RCC 7860 (cell line): ENCODE measurements around the gene ZNF488.
"Not testable (repeated sequence)": the region's sequence is repeated elsewhere in the genome, so short reads cannot be mapped to it uniquely, and the experiment has no call there.

Source experiments
- DNase-seq: peaks from one replicate; pipeline ENCODE4 v3.0.0-alpha.2; 2015; ENCODE audit warnings: low spot score
- FAIRE-seq: peaks from 2 replicates; lab custom pipeline; 2012; peaks lifted over from hg19 to GRCh38; lab: Jason Lieb, UNC

Gene ZNF488

DNA sequence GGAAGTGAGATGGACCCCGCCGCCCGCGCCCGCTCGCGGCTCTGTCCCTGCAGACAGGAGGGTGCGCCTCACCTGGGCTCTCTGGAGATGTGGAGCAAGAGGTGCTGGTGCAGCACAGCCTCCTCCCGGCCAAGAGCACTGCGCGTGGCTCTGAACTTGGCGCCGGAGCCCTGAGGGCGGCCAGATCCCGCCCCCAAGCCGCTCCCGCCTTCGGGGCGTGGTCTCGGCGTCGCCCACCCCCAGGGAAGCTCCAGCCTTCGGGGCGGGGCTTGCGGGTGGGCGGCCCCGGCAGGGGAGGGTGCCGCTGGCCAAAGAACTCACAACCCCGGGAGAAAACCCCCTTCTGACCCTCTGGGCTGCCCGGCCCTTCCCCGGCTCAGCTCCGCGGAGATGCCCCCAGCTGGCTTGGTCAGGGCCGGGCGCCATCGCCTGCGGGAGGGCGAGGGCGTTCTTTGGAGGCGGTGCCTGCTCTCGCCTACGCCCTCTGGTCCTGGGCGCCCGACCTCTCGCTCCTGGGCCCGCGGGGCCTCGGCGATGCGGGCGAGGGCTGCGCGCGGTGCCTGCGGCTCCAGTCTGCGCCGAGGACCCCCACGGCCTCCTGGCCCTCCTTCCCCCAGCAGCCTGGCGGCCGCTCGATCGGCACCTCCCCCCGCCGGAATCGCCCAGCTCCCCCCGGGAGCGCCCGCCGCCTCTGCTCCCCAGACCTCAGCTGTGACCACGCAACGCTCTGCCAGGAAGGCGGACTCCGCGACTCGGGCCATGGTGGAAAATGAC lies at the start of gene ZNF488:
Gene ZNF488, minus strand, starts transcription at position 146 of the 774 bp plus-strand sequence. CDS start 15,464 bp downstream, outside the sequence.
- FAIRE-seq: no peak
- peak; percentile 70 for DNase-seq

- DNase-seq (no peak), FAIRE-seq (no peak)
Measured at GRCh38 chr10:47425813-47426419, 41.8 kb upstream of the ZNF488 start.

DNA sequence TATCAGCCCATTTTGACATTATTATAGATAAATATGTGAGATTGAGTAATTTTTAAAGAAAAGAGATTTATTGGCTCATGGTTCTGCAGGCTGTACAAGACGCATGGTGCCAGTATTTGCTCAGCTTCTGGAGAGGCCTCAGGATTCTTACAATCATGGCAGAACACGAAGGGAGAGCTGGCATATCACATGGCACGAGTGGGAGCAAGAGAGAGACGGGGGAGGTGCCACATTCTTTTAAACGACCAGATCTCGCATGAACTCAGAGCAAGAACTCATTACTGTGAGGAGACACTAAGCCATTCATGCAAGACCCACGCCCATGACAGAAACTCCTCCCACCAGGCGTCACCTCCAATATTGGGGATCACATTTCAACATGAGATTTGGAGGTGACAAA lies 40.1 kb upstream of the ZNF488 start:
- DNase-seq (no peak), FAIRE-seq (no peak)

DNA sequence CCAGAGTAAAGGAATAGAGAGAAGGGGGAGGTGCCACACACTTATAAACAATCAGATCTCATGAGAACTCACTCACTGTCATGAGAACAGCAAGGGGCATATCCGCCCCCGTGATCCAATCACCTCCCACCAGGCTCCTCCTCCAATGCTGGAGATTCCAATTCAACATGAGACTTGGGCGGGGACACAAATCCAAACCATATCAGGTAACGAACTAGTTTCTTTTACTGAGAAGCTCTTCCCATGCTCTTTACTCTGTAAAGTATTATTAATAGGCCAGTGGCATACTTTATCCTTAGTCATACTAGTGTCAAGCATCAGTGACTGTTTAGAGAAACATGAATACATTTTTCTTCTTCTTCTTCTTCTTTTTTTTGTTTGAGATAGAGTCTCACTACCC lies 39.4 kb upstream of the ZNF488 start:
- FAIRE-seq (no peak), DNase-seq (no peak)

GRCh38 chr10:47421057-47421952 lies 37.2 kb upstream of the ZNF488 start:
- FAIRE-seq: no peak
- DNase-seq: peak; percentile 74

GRCh38 chr10:47420305-47421056 lies 36.4 kb upstream of the ZNF488 start:
- DNase-seq: no peak
- no peak for FAIRE-seq

GRCh38 chr10:47419421-47419820 lies 35.3 kb upstream of the ZNF488 start:
- DNase-seq (no peak), FAIRE-seq (no peak)

- DNase-seq (no peak), FAIRE-seq (no peak)
Measured at GRCh38 chr10:47418966-47419365, 34.9 kb upstream of the ZNF488 start.

DNA sequence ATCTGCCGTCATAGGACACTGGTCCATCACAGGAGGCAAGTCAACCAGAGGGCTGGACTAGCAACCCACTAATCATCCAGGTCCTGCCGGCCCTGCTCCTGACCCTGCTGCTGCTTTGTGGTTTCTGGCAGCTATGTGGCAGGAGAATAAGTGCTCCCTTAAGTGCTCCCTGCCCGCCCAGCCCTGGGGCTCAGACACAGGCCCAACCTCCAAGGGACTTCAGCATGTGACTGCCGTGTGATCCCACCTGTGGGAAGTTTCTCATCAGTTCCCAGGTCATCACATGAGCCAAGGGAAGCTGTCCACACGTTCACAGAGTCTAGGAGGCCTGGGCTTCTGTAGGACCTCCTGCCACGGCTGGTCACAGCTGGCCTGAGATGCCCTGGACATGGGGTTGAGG lies 34.2 kb upstream of the ZNF488 start:
- FAIRE-seq: no peak
- no peak for DNase-seq

- FAIRE-seq: not testable (repeated sequence)
- DNase-seq: peak; percentile 72
Measured at GRCh38 chr10:47416305-47417218, 32.5 kb upstream of the ZNF488 start.

GRCh38 chr10:47415520-47416304 lies 31.6 kb upstream of the ZNF488 start:
- DNase-seq: no peak

DNA sequence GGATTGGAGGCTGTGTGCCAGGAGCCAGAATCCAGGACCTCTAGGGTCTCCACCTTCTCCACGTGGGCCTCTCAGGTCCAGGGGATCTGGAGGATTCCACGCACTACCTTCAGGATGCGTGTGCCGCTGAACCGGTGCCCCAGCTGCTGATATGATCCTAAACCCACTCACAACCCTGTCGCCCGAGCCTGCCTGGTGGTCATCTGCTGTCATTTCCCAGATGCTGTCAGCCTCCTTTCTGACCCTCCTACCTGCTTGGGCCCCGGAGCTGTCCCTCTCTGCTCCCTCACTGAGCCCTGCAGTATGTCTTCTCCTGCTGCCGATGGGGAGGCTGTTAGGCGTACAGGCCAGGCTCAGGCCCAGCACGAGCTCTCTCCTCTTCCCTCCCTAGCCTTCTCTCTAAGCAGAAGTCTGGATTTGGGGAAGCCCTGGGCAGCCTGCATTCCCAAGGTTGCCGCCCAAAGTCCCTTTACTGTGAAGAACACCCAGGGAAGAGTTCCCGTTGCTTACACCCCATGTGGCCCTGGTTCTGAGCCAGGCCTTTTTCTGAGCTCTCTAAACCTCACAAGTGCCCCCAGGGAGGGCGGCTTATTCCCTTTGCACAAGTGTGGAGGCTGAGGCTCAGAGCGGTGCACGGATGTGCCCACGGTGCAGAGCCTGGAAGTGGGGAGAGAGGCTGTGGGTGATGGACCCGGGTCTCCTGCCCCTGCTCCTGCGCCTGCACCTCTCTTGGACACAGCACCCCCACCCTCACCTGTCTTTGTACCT lies 30.8 kb upstream of the ZNF488 start:
- DNase-seq (no peak), FAIRE-seq (no peak)

More at GRCh38 chr10:47415520-47416304, 31.6 kb upstream of the ZNF488 start:
- FAIRE-seq: no peak

DNA sequence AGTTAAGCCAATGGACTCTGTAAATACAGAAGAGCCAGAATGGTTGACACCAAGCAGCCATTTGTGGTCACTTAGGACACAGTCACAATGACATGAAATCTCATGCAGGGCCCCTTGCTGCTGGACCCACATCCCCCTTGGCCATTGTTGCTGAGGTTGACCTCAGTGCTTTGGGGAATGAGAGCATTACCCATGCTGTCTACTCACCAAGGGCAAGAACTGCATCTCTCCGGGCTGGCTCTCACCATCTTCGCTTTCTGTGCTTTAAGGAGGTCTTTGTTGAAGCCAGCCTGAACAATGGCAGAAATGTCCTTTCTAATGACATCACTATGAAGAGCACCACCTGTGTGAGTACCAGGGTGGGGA lies 30.1 kb upstream of the ZNF488 start:
- no peak for FAIRE-seq
- no peak for DNase-seq

DNA sequence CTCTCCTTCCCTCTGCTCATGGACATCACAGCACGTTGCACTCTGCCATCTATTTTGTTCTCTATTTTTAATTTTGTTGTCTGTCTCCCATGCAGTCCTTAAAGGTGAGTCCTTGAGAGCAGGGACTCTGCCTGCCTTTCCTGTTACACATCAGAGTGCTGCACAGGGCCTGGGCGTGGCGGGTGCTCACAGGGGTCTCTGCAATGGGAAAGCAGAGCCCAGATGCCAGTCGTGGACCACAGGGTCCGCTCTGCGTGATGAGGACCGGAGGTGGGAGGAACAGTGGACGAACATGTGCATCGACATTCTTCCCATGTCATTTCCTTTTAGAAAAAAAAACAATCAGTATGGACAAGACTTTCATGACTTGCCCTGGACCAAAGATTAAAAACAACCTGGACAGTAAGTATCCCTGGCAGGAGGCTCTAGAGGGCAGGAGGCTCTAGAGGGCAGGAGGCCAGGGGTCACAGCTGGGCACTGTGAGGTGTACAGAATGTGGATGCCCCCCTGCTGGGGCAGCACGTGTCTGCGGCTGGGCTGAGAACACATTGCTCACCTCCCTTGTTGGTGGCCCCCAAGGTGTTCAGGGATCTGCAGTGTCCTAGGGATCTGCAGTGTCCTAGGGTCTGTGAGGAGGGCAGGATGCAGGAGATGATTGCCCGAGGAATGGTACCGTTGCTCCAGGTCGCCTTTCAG lies 29.6 kb upstream of the ZNF488 start:
- no peak for DNase-seq
- FAIRE-seq: no peak

DNA sequence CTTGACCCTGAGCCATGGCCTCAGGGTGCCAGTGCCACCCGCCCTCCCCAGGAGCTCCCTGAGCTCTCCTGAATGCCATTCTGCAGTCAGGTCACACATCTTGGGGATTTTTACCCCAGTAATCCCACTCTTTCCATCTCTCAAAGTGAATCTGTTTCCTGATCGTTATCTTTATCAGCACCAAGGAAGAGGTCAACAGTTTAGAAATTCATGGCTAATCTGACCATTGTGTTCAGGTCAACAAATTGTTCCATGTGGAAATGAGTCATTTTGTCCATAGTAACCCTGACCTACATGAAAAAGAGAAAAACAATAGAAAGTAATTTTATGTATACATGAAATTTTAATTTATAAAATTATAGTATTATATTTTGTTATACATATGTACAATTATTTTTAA lies 28.8 kb upstream of the ZNF488 start:
- FAIRE-seq (no peak), DNase-seq (peak; percentile 31)

DNA sequence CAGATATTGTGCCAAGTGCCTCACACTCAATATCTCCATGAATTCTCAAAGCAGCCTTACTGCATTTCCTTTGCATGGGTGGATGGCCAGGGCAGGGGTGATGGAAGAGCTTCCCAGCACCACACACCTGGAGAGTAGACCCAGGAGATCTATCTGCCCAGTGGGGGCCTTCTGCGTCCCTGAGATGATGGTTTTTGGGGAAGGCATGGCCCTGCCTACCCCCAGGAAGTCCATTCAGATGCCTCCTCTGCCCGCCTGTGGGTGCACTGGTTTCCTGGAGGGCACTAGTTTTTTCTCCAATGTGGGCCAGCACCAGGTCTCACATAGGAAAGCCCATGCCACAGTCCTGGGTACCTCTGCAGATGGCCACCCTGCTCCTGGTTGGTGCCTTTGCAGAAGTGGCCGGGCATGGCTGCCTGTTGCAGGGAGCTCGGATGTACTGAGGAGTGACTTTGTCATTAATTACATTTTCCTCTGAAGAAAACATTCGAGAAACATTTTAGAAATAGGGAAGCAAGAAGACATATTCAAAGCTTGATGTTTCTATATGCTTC lies 28.2 kb upstream of the ZNF488 start:
- FAIRE-seq: no peak
- DNase-seq: no peak

GRCh38 chr10:47410862-47411261 lies 26.8 kb upstream of the ZNF488 start:
- FAIRE-seq (no peak), DNase-seq (no peak)
